ENCODE measurements around the gene LCN6.

LCN6 gene

GRCh38 chr9:136743639-136744211 lies 4.6 kb downstream of the LCN6 start:
- TF ChIP-seq CTCF (conservative IDR thresholded peaks at IDR 0.05; ENCODE audit: low read length) (no peak), EZH2phosphoT487 (IDR thresholded peaks at IDR 0.05; ENCODE audit: borderline replicate concordance) (no peak)
- H4K20me1 ChIP-seq (ENCODE audit: insufficient read depth, low read length, poor library complexity, severe bottlenecking): no peaks in the 10 kb centered on the region
- no peak overlapping the region for H3K4me2 ChIP-seq (ENCODE audit: low read depth, low read length, poor library complexity, severe bottlenecking)
- H3K4me1 ChIP-seq (ENCODE audit: insufficient read depth, low read length, poor library complexity, severe bottlenecking): no peaks in the 10 kb centered on the region
- no peaks in the 10 kb centered on the region for H3K27me3 ChIP-seq (ENCODE audit: insufficient read depth, low read length, poor library complexity, severe bottlenecking)
- H3K4me3 ChIP-seq (ENCODE audit: low read length, poor library complexity, severe bottlenecking): no peak overlapping the region
- no peak overlapping the region for H2AFZ ChIP-seq (ENCODE audit: low read length)
- H3K9me2 ChIP-seq (replicated peaks; ENCODE audit: low read depth, low read length): no peaks in the 10 kb centered on the region
- H3K79me2 ChIP-seq (ENCODE audit: insufficient read depth, low read length): no peaks in the 10 kb centered on the region
- no peaks in the 10 kb centered on the region for H3F3A ChIP-seq (ENCODE audit: low read depth)
- no peak overlapping the region for H3K9ac ChIP-seq (ENCODE audit: low read depth, low read length, poor library complexity, severe bottlenecking)
- H3K9me3 ChIP-seq (ENCODE audit: insufficient read depth, low read depth, low read length): no peaks in the 10 kb centered on the region
- no peaks in the 10 kb centered on the region for H3K36me3 ChIP-seq (ENCODE audit: insufficient read depth, low read length)

DNA sequence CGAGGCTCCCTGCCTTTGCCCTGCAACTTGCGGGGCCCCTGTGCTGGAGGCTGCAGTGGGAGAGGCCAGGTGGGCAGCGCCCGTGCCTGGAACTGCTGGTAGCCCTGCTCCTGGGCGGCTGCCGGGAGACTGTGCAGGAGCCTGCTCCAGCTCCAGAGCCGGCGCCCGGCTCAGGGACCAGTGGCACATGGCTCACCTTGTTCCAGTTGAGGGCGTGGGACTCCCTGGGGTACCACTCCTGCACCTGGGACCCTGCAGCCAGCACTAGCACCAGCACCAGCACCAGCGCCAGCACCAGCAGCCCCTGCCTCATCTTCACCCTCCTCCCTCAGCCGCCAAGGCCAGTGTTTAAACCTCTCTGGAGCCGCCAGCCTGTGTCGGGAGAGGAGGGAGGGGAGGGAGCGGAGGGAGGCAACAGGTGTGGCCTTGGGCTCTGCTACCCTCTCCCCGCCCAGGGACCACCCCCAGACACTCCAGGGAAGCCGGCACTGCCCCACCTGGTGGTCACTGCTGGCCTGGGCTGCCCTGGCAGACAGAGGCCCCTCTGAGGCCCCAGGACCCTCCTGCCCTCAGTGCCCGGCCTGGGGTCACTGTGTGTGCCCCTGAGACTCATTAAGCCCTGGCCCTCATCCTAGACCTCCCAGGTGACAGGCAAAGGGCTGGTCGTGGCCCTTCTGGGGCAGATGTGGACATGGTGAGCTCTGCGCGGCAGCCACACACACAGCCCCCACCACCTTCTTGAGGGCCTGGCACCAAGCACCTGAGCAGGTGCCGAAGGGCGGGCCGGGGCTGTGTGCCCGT lies 5.5 kb downstream of the LCN6 start, which contains the start of gene LCN10:
LCN10 (minus strand) TSS at position 350 of the 801 bp plus-strand sequence; CDS start at position 313, 37 bp downstream.
- Histone ChIP-seq H2AFZ (ENCODE audit: low read length) (no peak within 1 kb of the TSS), H3K4me2 (ENCODE audit: low read depth, low read length, poor library complexity, severe bottlenecking) (no peak within 1 kb of the TSS), H3K9ac (ENCODE audit: low read depth, low read length, poor library complexity, severe bottlenecking) (no peak within 1 kb of the TSS), H4K20me1 (ENCODE audit: insufficient read depth, low read length, poor library complexity, severe bottlenecking) (no peaks in the 10 kb centered on the region), H3F3A (ENCODE audit: low read depth) (no peaks in the 10 kb centered on the region), H3K36me3 (ENCODE audit: insufficient read depth, low read length) (no peaks in the 10 kb centered on the region), H3K9me3 (ENCODE audit: insufficient read depth, low read depth, low read length) (no peaks in the 10 kb centered on the region), H3K4me1 (ENCODE audit: insufficient read depth, low read length, poor library complexity, severe bottlenecking) (no peaks in the 10 kb centered on the region), H3K9me2 (replicated peaks; ENCODE audit: low read depth, low read length) (no peaks in the 10 kb centered on the region), H3K27me3 (ENCODE audit: insufficient read depth, low read length, poor library complexity, severe bottlenecking) (no peaks in the 10 kb centered on the region), H3K79me2 (ENCODE audit: insufficient read depth, low read length) (no peaks in the 10 kb centered on the region), H3K4me3 (ENCODE audit: low read length, poor library complexity, severe bottlenecking) (no peak within 1 kb of the TSS)
- TF ChIP-seq CTCF (conservative IDR thresholded peaks at IDR 0.05; ENCODE audit: low read length) (peak; percentile 25; the same call in 1 of the 2 replicates), EZH2phosphoT487 (IDR thresholded peaks at IDR 0.05; ENCODE audit: borderline replicate concordance) (no peak)

DNA sequence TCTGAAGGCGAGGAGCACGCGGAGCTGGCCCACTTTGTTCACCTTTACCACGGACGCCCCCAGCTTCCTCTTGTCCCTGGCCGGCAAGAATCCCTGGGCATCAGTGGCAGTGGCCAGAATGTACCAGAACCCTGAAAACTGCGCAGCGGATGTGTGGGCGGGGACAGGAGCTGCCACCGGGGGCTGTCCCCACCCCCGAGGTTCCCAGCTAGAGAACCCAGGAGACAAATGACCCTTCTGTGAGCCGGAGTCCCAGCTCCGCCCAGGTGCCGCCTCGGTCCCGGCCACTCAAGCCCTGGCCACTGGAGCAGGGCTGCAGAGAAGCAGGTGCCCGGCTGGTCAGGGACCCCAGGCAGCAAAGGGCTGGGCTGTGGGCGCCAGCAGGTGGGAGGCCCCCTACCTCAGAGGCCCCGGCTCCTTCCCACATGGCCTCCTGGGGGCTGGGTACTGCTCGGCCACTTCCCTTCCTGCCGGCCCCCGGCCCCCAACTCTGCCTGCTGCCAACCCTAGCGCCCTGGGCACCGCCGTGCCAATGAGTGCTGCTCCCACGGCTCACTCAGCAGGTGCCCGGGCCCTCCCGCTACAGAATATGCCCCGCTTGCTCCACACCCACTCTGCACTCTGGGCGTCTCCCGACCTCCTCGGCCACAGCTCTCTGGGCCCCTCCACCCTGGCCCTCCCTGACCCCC lies 6.3 kb downstream of the LCN6 start:
- Histone ChIP-seq H4K20me1 (ENCODE audit: insufficient read depth, low read length, poor library complexity, severe bottlenecking) (no peaks in the 10 kb centered on the region), H2AFZ (ENCODE audit: low read length) (no peak overlapping the region), H3K9me3 (ENCODE audit: insufficient read depth, low read depth, low read length) (no peaks in the 10 kb centered on the region), H3K9me2 (replicated peaks; ENCODE audit: low read depth, low read length) (no peaks in the 10 kb centered on the region), H3K79me2 (ENCODE audit: insufficient read depth, low read length) (no peaks in the 10 kb centered on the region), H3F3A (ENCODE audit: low read depth) (no peaks in the 10 kb centered on the region), H3K4me2 (ENCODE audit: low read depth, low read length, poor library complexity, severe bottlenecking) (no peak overlapping the region), H3K4me1 (ENCODE audit: insufficient read depth, low read length, poor library complexity, severe bottlenecking) (no peaks in the 10 kb centered on the region), H3K4me3 (ENCODE audit: low read length, poor library complexity, severe bottlenecking) (no peak overlapping the region), H3K36me3 (ENCODE audit: insufficient read depth, low read length) (no peaks in the 10 kb centered on the region), H3K27me3 (ENCODE audit: insufficient read depth, low read length, poor library complexity, severe bottlenecking) (no peaks in the 10 kb centered on the region), H3K9ac (ENCODE audit: low read depth, low read length, poor library complexity, severe bottlenecking) (no peak overlapping the region)
- TF ChIP-seq EZH2phosphoT487 (IDR thresholded peaks at IDR 0.05; ENCODE audit: borderline replicate concordance) (no peak), CTCF (conservative IDR thresholded peaks at IDR 0.05; ENCODE audit: low read length) (no peak)

All from Loucy (cell line).